Common myeloid progenitor, CD34-positive (primary cell): ENCODE data around the gene ANKRD33B.

ENCODE experiments used
- CTCF ChIA-PET: fragments of 350-600 bp; sonication (Branson Sonifier 250); formaldehyde crosslinking; loops from one replicate; lab custom pipeline; 2021; ENCODE audit warnings: antibody characterized with exemption; lab: Charles Lee
- POLR2A ChIA-PET: fragments of 350-600 bp; sonication (Branson Sonifier 250); formaldehyde crosslinking; loops from one replicate; lab custom pipeline; 2021; ENCODE audit warnings: antibody characterized with exemption; lab: Charles Lee
- DNase-seq, 3 donors: peaks; one replicate each; pipeline versions ENCODE4 v3.0.0 to v3.0.0-alpha.2; 2013
- H3K27ac ChIP-seq, 2 experiments: 1 replicate in 1 of 2; 2 replicates in 1 of 2; pipeline ENCODE4 v1.7.0; 2013; ENCODE audit warnings: inconsistent platforms in 2 of 2, low read length in 2 of 2, mild to moderate bottlenecking in 2 of 2, low read depth in 1 of 2, moderate library complexity in 1 of 2; ENCODE audit not compliant: severe bottlenecking in 2 of 2, insufficient read depth in 1 of 2, poor library complexity in 1 of 2
- H3K27me3 ChIP-seq, 5 experiments: replicated peaks in 2 of 5; 1 replicate in 3 of 5; 2 replicates in 2 of 5; pipeline versions ENCODE4 v1.6.1 to v1.7.0; 2013; ENCODE audit warnings: low read length in 4 of 5, mild to moderate bottlenecking in 2 of 5, moderate library complexity in 2 of 5, inconsistent platforms in 1 of 5; ENCODE audit not compliant: insufficient read depth in 5 of 5, control insufficient read depth in 4 of 5
- H3K36me3 ChIP-seq, 4 experiments: 1 replicate in 2 of 4; 2 replicates in 2 of 4; pipeline versions ENCODE4 v1.6.1 to v1.7.0; 2013; ENCODE audit warnings: low read length in 3 of 4, control low read depth in 1 of 4, mild to moderate bottlenecking in 1 of 4; ENCODE audit not compliant: control insufficient read depth in 4 of 4, insufficient read depth in 4 of 4
- H3K4me1 ChIP-seq, 4 experiments: 1 replicate in 3 of 4; 2 replicates in 1 of 4; pipeline versions ENCODE4 v1.6.1 to v1.7.1; 2013; ENCODE audit warnings: low read length in 3 of 4, mild to moderate bottlenecking in 3 of 4, control low read depth in 1 of 4, inconsistent platforms in 1 of 4, moderate library complexity in 1 of 4; ENCODE audit not compliant: control insufficient read depth in 4 of 4, insufficient read depth in 4 of 4; ENCODE audit errors: control extremely low read depth in 1 of 4
- H3K4me3 ChIP-seq, 7 experiments: 1 replicate in 4 of 7; 2 replicates in 3 of 7; pipeline versions ENCODE4 v1.5.1 to v1.7.0; 2013; ENCODE audit warnings: mild to moderate bottlenecking in 7 of 7, low read length in 6 of 7, moderate library complexity in 6 of 7, inconsistent platforms in 2 of 7, low read depth in 2 of 7, control low read depth in 1 of 7; ENCODE audit not compliant: insufficient read depth in 4 of 7, control insufficient read depth in 1 of 7; ENCODE audit errors: extremely low read depth in 1 of 7
- H3K9me3 ChIP-seq, 5 experiments: 1 replicate in 4 of 5; 2 replicates in 1 of 5; pipeline versions ENCODE4 v1.6.1 to v1.7.1; 2013; ENCODE audit warnings: low read length in 4 of 5, mild to moderate bottlenecking in 2 of 5, inconsistent platforms in 1 of 5, low read depth in 1 of 5, moderate library complexity in 1 of 5; ENCODE audit not compliant: control insufficient read depth in 4 of 5, insufficient read depth in 2 of 5; ENCODE audit errors: control extremely low read depth in 1 of 5
- WGBS: methylation state at CpG from one replicate; pipeline ENCODE4 v1.1.5; 2013; ENCODE audit not compliant: insufficient coverage; 5-methylcytosine and 5-hydroxymethylcytosine counted together

ANKRD33B gene

GRCh38 chr5:10536931-10537579 lies 26.8 kb upstream of the ANKRD33B start:
- ChIA-PET CTCF (interaction anchor here (0.8 kb wide), 1 partner anchor 90 kb away, joined by 3 read pairs; no protein-coding TSS in a partner anchor), POLR2A (interaction anchor here (1.2 kb wide), 1 partner anchor 14 kb away, joined by 3 read pairs; no protein-coding TSS in a partner anchor)

GRCh38 chr5:10537624-10538023 lies 26.2 kb upstream of the ANKRD33B start:
- ChIA-PET CTCF (no interaction called here), POLR2A (interaction anchor here (1.2 kb wide), 1 partner anchor 13 kb away, joined by 3 read pairs; no protein-coding TSS in a partner anchor)
- Histone ChIP-seq H3K27me3 (no peaks in the 10 kb centered on the region), H3K4me3 (peak overlapping the region in 3 of 7 experiments; percentile 22 to 64 (median 41)), H3K27ac (no peak overlapping the region), H3K4me1 (peaks cover 4 to 42% (median 39%) of the 10 kb centered on the region in 4 experiments), H3K36me3 (no peaks in the 10 kb centered on the region), H3K9me3 (no peaks in the 10 kb centered on the region)
- peak in 2 of 3 donors; percentile 70 to 72 for DNase-seq
- WGBS = 36% methylated on average over 2 of the region's 4 CpGs

More at GRCh38 chr5:10536931-10537579, 26.8 kb upstream of the ANKRD33B start:
- peak; percentile 38 to 79 (median 75) for DNase-seq
- Histone ChIP-seq H3K4me3 (peak overlapping the region in 6 of 7 experiments; percentile 19 to 64 (median 42)), H3K27me3 (no peaks in the 10 kb centered on the region), H3K9me3 (no peaks in the 10 kb centered on the region), H3K36me3 (no peaks in the 10 kb centered on the region), H3K27ac (peak overlapping the region in 1 of 2 experiments; percentile 65), H3K4me1 (peaks cover 4 to 44% (median 39%) of the 10 kb centered on the region in 4 experiments)
- under 1% methylated on average over 12 of the region's 13 CpGs for WGBS

GRCh38 chr5:10538103-10538788 lies 25.6 kb upstream of the ANKRD33B start:
- peak in 1 of 3 donors; percentile 32 for DNase-seq
- ChIA-PET POLR2A (interaction anchor here (1.2 kb wide), 1 partner anchor 13 kb away, joined by 3 read pairs; no protein-coding TSS in a partner anchor), CTCF (no interaction called here)
- H3K4me1 ChIP-seq = peaks cover 4 to 37% (median 35%) of the 10 kb centered on the region in 4 experiments
- H3K27ac ChIP-seq = no peak overlapping the region
- 92% methylated on average over 13 of the region's 14 CpGs for WGBS
- H3K9me3 ChIP-seq = no peaks in the 10 kb centered on the region
- H3K4me3 ChIP-seq = no peak overlapping the region
- H3K36me3 ChIP-seq = no peaks in the 10 kb centered on the region
- H3K27me3 ChIP-seq = no peaks in the 10 kb centered on the region

GRCh38 chr5:10538789-10539686 lies 24.8 kb upstream of the ANKRD33B start:
- no peak for DNase-seq
- CTCF ChIA-PET = no interaction called here
- peak overlapping the region in 1 of 7 experiments; percentile 11 for H3K4me3 ChIP-seq
- no peaks in the 10 kb centered on the region for H3K9me3 ChIP-seq
- POLR2A ChIA-PET = no interaction called here
- no peaks in the 10 kb centered on the region for H3K36me3 ChIP-seq
- H3K4me1 ChIP-seq = peaks cover 6 to 37% (median 32%) of the 10 kb centered on the region in 4 experiments
- H3K27ac ChIP-seq = no peak overlapping the region
- 81% methylated on average over 17 of the region's 19 CpGs for WGBS
- H3K27me3 ChIP-seq = no peaks in the 10 kb centered on the region

GRCh38 chr5:10539687-10539998 lies 24.2 kb upstream of the ANKRD33B start:
- Histone ChIP-seq H3K9me3 (no peaks in the 10 kb centered on the region), H3K4me1 (peaks cover 6 to 37% (median 32%) of the 10 kb centered on the region in 4 experiments), H3K27ac (no peak overlapping the region), H3K27me3 (no peaks in the 10 kb centered on the region), H3K4me3 (peak overlapping the region in 1 of 7 experiments; percentile 11), H3K36me3 (no peaks in the 10 kb centered on the region)
- DNase-seq = no peak
- ChIA-PET POLR2A (no interaction called here), CTCF (no interaction called here)
- WGBS = 54% methylated on average over 2 of the region's 3 CpGs

GRCh38 chr5:10540036-10540544 lies 23.8 kb upstream of the ANKRD33B start:
- Histone ChIP-seq H3K9me3 (no peaks in the 10 kb centered on the region), H3K4me1 (peaks cover 6 to 37% (median 32%) of the 10 kb centered on the region in 4 experiments), H3K27me3 (no peaks in the 10 kb centered on the region), H3K4me3 (no peak overlapping the region), H3K36me3 (no peaks in the 10 kb centered on the region), H3K27ac (no peak overlapping the region)
- ChIA-PET POLR2A (no interaction called here), CTCF (no interaction called here)
- no peak for DNase-seq
- WGBS = 98% methylated on average over 5 of the region's 11 CpGs
